ENCODE data around the gene FBRSL1.

FBRSL1 gene

DNA sequence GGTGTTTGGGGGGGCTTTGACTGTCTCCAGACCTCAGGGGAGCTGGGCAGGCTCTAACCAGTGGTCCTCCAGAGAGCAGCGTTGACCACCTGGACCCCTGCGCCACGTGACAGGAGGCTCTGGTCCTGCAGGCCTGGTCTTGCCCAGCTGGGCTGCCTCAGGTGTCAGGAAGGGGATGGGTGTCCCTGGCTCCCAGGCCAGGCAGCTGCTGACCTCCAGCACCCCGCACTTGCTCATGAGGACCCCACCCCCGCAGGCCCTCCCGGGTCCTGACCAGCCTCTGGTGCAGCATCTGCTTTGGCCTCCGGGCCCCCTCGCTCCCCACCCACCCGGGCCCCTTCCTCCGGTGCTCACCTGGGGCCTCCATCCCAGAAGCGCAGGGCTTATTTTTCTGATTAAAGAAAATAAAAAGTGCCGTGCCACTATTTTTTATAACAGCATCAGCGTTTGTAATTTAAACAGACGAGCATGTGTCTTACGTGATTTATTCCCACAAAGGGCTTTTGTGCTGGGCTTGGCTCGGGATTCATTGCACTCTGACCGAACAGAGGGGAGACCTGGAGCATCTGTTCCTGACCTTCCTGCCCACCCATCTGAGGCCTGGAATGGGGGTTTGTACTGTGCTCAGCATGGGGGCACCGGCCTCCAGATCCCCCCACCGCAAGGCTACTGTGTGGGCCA lies 21.7 kb downstream of the FBRSL1 start:
- DNase-seq (ENCODE audit: low read depth): no peak

DNA sequence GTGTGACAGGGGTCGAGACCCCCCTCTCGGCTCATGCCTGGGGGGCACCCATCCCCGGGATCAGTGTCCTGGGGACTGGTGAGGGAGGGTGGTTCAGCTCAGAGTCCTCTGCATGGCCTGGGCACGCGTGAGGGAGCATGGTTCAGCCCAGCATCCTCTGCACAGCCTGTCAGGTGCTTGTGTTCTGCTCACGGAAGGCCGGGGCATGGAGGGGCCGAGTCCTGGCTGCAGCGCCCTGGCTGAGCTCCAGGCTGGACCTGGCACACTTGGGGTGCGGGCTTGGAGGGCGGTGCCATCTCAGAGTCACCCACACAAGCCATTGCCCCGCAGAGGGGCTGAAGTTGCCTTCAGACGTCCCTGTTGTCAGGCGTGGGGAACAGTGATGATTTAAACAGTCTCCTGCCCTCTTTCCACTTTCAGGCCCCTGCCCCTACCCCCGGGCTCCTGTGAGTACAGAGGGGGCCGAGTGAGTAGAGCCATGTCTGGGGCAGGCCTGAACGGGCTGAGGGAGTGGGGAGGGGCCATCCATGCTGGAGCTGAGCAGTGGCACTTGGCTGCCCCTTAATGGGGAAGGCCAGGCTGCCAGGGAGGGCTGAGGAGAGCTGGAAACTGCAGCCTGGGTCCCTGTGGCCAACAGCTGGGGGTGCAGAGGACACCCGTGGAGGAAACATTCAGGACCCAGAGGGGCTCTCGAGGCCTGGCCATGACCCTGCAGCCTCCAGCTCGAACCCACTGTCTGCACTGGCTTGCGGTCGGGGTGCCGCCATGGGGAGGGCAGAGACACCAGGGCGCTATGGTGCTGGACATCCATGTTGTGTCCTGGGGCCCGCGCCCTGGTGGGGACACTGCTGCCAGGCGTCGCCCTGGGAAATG lies 22.5 kb downstream of the FBRSL1 start:
- DNase-seq (ENCODE audit: low read depth): no peak

DNA sequence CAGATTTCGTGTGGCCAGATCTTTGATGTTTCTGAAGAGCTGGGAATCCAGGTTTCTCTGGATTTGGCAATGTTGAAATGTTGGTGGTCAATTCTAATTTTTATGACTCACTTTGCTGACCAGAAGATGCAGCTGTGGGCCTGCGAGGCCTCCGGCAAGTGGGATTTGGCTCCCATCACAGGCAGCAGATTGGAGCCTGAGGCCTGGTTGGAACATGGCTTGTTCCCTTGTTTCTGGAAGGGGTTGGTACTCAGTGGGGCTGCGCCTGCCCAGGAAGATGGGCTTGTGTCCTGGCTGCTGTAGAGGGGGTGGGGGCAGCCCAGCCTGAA lies 23.1 kb downstream of the FBRSL1 start:
- DNase-seq (ENCODE audit: low read depth): peak; percentile 32

DNA sequence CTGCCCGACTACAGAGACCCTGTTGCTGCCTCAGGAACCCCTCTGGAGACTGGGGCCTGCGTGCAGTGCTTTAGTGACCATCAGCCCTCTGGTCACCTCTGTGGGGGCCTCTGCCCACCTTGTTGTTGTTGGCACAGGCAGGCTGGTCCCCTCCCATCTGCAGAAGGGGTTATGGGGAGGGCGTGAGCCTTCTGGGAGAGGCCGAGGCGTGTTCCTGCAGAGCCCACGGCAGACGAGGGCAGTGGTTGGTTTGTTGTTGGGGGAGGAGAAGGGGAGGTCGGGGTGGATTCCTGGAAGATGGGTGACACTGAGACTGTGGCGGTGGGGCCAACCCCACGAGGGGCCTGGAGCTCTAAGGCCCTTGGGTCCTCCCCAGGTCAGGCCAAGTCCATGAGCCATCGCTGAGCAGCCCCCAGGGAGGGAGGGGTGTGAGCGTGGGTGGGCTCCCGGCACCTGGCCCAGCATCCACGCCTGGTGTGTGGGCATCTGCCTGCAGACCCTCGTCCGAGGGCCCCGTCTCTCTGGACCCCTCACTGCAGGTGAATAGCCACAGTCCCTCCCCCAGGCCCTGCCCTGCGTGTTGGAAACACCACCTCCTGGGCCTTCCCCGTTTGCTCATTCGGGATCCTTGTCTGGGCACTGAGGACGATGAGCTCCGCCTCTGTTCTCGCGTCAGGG lies 23.6 kb downstream of the FBRSL1 start:
- DNase-seq (ENCODE audit: low read depth): no peak

DNA sequence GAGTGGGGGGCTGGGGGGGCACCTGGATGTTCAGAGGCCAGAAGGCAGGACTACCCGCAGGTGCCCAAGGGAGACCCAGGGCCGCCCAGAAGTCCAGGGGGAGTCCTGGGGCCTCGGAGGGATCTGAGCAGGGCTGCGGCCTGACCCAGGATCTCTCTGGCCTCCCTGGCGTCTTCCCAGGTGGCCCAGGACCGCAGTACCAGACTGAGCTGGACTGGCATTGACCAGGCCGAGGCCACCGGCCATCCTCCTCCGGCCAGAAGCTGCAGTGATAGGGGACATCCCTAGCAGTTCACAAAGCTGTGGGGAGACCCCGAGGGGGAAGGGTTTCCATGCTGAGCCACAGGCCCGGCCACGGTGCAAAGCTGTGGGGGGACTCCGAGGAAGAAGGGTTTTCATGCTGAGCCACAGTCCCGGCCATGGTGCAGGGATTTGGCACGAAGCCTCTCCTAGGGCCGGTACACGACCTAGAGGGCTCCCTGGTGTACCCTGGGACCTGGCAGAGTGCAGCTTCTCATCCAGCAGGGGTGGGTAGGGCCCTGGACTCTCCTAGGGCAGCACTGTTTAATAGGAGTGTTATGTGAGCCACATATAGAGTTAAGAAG lies 24.4 kb downstream of the FBRSL1 start:
- DNase-seq (ENCODE audit: low read depth): no peak

DNA sequence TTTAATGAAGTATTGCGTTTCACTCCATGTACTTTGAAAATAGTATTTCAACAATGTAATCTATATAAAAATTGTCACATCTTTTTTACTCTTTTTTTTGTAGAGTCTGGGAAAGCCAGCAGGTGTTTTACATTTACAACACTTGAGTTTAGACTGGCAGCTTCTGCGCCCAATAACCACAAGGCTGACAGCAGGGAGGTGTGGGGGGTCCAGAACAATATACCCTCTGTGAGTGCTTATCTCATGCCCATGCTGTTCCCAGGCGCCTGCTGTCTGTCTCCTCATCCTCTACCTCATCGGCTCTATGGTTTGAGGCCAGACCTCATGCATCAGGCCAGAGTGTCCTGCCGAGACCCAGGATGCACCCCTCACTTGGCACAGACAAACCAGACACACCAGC lies 24.9 kb downstream of the FBRSL1 start:
- DNase-seq (ENCODE audit: low read depth): no peak

DNA sequence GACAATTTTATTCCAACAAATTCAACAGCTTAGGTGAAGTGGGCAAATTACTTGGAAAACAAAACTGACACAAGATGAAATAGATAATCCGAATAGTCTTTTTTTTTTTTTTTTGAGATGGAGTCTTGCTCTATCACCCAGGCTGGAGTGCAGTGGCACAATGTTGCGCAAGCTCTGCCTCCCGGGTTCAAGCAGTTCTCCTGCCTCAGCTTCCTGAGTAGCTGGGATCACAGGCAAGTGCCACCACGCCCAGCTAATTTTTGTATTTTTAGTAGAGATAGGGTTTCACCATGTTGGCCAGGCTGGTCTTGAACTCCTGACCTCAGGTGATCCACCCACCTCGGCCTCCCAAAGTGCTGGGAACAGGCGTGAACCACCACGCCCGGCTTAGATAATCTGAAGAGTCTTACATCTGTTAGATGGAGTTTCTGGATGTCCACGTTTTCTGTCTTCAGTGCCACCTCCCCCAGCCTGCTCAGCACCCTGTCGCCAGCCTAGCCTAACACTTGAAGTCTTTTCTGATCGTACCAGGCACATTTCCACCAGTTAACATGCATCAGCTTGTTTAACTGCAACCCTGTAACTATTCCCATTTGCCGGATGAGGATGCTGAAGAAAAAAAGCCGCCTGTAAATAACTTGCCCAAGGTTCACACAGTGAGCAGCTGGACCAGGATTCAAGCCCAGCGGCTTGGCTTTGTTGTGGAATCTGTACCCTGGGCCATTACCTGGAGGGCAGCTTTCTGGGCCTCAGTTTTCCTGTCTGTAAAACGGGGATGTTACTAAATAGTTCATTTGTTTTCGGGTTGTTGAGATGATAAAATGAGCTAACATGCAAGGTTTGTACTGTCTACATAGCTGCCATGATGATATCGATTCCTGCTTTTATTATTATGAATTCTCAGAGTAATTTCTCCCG lies 26.4 kb downstream of the FBRSL1 start:
- DNase-seq (ENCODE audit: low read depth): no peak

DNA sequence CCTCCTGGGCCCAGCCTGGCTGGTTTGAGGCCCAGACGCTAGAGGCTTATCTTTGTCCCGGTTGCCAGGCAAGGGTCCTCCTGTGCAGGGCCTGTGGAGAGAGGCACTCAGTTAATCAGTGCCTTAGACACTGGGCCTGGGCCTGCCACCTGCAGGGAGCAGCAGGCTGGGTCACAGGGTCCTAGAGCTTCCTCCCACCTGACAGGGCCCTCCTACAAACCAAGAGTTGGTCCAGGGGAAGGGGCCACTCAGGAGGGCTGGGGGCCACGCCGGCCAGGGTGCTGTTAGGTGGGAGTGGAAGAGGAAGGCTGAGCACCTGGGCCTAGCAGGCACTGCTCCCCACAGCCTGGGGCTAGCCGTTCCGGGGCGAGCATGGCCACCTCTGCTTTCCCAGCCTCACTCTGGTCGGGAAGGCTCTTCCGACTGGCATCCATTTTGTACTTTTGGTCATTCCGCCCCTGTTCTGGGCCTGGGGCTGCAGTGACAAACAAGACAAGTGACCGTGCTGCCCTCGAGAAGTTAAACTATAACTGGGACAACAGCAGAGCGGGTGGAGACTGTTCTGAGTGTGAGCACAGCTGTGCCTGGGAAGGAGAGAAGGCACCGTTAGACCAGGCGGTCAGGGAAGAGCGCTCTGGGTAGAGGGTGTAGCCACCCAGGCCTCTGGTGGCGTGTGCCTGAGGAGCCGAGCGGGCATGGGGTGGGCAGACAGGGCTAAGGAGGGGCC lies 27.2 kb downstream of the FBRSL1 start:
- DNase-seq (ENCODE audit: low read depth): no peak

DNA sequence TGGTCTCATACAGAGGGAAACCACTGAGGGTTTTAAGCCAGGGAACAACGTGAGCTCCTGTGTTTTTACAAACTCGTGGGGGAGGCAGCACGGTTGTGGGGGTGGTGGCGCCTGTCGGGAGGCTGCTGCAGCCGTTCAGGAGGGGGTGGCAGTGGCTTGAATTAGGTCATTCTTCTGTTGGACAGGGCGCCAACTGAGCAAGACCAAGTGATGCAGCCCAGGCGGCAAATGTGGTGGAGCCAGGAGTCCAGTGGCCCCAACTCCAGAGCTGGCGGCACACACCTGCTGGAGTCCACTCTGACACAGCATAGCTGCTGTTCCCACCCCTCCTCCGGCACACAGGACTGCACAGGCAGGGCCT lies 27.8 kb downstream of the FBRSL1 start:
- DNase-seq (ENCODE audit: low read depth): no peak

DNA sequence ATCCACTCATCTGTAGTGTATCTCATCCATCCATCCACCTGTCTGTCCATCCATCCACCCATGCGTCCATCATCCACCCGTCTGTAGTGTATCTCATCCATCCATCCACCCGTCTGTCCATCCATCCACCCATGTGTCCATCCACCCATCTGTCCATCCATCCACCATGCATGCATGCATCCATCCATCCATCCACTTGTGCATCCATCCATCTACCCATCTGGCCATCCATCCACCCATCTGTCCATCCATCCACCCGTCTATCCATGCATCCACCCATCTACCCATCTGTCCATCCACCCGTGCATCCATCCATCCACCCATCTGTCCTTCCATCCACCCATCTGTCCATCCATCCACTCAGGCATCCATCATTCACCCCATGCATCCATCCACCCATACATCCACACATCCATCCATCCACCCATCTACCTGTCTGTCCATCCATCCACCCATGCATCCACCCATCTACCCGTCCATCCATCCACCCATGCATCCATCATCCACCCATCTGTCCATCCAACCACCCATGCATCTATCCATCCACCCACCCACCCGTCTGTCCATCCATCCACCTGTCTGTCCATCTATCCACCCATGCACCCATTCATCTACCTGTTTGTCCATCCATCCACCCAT lies 28.5 kb downstream of the FBRSL1 start:
- DNase-seq (ENCODE audit: low read depth): no peak

DNA sequence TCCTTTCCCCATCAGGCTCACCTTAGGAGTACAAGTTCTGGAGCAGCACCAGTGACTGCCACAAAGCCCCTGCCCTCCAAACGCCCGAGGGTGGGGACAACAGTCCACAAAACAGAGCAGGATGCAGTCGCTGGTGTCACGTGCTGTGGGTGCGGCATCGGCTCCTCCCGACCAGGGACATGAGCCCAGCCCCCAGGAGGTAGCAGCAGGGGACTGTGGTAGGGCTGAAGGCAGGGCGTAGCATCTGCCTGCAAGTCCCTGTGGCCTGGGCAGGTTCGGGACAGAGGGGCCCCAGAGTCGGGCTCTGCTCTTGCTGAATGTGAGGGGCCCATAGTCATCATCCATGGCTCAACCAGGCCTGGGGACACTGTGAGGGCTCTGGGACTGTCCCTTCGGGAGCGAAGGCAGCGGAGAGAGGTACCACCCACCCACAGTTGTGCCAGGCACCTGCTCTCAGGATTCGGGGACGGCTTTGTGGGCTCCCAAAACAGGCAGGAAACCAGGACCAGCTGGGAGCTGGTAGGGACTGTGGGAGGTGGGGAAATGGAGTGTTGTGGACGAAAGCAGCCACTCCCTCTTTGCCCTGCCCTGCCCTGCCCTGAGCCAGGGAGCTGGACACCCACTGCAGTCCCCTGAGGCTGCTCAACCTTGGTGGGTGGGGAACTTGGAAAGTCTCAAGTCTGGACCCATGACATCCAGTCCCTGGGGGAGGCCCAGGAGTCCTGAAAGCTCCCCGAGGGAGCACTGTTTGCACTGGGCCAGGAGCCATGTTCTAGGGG lies 30.7 kb downstream of the FBRSL1 start:
- no peak for DNase-seq (ENCODE audit: low read depth)

DNA sequence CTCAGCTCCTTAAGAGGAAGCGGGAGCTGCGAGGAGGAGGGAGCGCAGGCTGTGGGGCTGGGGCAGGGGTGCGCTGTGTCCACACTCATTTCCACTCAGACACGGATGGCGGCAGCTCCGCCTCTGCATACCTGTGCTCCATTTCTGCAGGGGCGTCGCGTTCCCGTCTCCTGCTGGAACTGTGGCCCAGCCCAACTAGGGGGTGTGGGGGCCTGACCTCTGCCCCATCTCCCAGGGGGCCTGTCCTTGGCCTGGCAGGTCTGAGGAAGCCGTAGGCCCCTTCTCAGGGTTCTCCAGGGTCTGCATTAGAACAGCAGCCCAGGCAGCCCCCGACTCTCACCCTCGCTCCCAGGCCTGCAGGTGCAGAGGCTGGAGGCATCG lies 31.2 kb downstream of the FBRSL1 start:
- no peak for DNase-seq (ENCODE audit: low read depth)

DNA sequence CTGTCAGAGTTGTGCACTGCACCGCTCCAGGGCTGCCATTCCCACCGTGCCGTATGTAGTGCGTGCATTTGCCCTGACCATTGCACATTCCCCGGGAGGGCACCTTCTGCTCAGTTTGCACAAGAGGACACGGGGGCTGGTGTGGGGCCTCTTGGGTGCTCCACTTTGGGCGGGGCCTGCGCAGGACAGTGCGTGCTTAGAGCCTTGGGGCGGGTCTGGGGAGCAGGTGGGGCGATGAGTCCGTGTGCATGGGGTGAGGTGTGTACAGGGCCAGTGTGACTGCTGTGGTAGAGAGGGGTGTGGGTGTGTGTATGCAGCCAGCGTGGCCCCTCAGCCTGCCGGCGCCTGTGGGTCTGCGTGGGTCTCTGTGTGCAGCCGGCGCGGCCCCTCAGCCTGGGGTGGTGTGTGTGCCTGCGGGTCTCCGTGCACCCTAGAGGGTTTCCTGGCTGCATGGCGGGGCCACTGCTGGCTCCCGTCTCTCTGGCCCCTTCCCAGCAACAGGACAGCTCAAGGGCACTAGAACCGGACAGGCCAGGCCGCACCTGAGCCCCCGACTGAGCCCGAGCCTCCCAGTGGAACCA lies 31.9 kb downstream of the FBRSL1 start:
- no peak for DNase-seq (ENCODE audit: low read depth)

DNA sequence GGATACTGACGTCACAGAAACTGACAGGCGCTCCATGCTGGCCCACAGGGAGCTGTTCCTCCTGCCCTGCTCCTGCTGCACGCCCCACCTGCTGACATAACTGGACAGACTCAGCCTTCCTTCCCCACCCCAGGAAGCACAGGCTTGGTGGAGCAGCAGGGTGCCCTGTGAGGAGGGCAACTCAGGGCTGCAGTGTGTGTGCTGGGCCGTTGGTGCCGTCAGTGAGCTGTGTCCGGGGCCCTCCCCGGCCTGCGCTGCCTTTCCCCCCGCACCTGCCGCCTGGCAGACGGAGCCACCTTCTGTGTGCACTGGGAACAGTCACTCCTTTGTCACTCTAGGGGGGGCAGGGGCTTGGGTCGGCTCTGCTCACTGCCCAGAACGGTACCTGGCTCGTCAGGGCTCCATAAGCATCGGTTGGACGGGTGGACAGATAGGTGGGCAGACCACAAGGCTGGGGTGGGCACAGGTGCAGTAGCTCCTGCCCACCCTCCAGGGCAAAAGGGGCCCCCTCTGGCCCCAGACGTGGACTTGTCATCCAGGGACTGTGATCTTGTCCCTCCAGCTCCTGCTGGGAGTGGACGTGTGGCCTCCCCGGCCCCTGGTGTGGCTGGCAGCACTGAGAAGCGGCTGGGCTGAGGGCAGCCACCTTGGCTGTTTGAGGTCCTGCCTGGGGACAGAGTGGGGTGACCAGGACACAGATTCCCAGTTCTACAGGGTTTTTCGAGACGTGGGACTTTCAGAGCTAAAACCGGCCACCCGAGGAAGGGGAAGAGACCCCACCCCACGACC lies 32.8 kb downstream of the FBRSL1 start:
- no peak for DNase-seq (ENCODE audit: low read depth)

DNA sequence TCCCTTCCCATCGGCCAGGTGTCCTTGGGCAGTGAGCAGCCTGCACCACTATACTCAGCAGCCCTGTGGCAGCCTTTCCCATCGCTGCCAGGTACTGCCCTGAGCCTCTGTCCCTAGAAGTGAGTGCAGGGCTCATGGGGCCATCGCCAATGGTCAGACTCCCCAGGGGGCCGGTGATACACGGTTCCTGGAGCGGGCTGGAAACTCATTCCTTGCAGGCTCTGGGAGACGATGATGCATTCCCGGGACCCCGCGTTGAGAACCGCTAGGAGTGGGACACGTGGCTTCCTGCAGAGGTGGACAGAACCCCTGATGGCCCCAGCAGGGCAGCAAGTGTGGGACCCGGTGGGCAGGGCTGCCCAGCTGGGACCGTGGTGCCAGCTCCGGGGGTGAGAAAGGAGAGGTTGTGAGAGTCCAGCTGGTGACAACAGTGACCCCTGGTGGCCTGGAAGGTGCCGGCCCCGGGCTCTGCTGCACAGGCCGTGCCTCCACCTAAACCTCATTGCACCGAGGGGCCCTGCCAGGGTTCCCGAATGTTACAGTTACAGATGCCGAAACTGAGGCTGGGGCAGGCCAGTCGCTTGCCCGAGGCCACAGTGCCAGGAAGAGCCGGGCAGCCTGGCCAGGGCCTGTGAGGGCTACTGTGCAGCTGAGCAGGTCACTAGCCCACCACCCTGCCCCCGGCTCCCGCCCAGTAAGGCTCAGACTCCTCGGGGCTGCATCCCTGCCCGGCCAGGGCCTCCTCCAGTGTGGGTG lies 33.8 kb downstream of the FBRSL1 start:
- no peak for DNase-seq (ENCODE audit: low read depth)

DNA sequence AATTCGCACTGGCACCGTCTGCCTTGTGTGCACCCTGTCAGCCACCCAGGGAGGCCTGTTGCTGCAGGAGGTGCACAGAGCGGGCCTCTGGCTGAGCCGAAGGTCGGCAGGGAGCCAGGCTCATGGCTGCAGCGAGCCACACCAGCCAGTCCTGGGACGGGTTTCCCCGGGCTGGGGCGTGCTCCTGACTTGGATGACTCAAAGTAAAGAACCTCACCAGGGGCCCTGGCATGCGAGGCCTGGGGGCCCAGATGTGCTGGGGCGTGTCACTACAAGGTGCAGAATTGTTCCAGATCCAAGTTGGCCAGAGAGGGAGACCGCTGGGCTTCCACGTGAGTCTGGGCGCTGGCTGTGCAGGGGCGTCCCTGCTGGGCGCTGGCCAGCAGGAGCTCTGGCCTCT lies 34.5 kb downstream of the FBRSL1 start:
- peak; percentile 33 for DNase-seq (ENCODE audit: low read depth)

DNA sequence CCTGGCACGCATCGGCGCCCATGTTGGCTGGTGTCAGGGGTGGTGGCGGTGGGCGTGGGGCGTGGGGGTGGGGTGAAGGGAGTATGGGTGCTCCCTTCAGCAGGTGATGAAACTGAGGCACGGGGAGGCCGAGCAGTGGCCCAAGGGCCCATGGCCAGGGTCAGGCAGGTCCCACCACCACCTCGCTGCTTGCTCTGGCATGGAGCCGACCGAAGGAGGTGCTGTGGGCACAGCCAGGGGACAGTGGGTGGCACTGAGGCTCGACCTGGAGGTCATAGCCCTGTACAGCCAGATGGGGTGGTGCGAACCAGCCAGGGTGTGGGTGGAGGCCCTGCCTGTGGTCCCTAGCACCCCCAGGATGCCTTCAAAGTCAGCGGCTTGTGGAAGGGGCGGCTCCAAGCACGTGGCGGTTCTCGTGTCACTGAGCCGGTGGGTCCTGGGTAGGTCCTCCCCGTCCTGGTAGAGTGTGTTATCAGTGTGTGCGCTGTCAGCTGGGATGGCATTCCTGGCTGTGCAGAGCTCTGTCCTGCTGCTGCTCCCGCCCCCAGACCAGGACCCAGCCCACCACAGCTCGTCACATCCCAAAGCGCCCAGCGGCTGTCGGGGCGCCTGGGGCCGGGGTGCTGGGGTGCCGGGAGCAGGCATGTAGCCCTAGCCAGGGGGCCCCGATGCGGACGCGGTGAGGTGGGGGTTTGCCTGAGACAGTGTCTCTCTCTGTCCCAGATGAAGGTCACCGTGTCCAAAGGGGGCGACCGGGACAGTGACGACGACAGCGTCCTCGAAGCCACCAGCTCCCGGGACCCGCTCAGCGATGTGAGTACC lies 35.3 kb downstream of the FBRSL1 start:
- DNase-seq (ENCODE audit: low read depth): no peak
